Stimulated activated CD8-positive, alpha-beta memory T cell treated with anti-CD3 and anti-CD28 coated beads, Interleukin-12 subunit alpha, Interleukin-12 subunit beta, amount 100 ng/mL, for 1 hour (primary cell): ENCODE results near the gene GFOD1.
A peak's percentile ranks its signal among the peaks of the same experiment; 100 is the strongest.
"Not testable (repeated sequence)": the region's sequence is repeated elsewhere in the genome, so short reads cannot be mapped to it uniquely, and the experiment has no call there.

Source experiments
- DNase-seq: peaks from one replicate; pipeline ENCODE4 v3.0.0-alpha.2; 2020; ENCODE audit warnings: low read depth

GFOD1 gene

GRCh38 chr6:13441778-13442177 is 45.6 kb downstream of the GFOD1 start:
- DNase-seq: no peak

DNA sequence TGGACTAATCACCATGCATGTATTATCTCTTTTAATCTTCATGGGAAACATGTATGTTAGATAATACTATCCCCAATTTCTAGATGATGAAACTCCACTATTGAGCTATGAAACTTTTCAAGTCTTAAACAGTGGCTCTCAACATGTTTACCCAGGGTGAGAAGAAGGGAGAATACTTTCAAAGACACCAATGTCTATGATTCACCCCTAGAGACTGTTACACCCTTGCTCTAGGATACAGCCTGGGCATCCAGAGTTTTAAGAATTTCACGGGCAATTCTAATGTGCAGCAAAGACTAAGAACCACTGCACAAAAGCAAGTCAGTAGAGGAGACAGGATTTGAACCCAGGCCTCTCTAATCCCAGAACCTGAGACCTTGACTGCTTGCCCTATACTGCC is 47.8 kb downstream of the GFOD1 start:
- DNase-seq: no peak

DNA sequence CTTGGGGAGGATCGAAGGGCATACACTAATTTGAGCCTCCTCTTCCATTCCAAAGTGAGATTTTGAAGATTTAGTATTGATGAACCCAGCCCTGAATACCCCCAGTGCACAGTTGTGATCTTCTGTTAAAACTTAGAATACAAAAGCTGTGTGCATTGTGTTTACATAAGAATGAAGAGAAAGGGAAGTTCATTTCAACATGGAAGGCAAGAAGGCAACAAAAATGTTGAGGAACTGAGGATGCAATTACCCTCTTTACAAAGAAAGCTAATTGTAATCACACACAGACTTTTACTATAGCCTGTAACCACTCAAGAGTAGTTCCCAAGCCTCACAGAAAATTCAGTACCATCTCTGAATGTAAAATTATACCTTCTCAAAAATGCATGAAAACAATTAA is 49.3 kb downstream of the GFOD1 start:
- DNase-seq: no peak

DNA sequence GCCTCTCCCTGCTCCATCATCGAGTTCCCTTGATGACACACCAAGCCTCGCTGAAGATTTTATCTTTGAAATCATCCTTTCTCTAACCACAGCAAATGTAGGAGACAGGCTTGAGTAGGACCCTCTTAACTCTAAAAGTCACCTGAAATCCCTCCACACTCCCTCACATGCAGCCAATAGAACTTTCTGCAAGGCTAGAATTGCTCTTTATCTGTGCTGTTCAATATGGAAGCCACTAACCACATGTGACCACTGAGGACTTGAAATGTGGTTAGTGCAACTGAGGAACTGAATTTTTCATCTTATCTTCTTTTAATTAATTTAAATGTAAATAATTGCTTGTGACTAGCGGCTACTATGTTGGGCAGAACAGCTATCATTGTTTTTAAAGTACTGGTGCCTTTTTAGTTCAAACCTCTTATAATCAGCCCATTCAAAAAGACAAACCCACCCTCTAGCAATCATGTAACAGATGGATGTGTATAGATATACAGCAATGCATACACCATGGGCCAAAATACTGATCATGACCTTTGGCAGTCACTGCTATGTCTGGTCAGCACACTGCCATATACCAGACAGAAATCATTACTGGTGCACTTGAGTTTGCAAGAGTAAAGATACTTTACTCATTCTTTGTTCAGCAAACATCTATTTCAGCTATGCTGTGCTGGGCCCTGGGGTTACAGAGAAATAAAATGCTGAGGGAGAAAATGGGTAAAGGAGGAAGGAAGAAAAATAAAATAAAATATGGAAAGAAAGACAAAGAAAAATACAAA is 50.0 kb downstream of the GFOD1 start:
- no peak for DNase-seq

DNA sequence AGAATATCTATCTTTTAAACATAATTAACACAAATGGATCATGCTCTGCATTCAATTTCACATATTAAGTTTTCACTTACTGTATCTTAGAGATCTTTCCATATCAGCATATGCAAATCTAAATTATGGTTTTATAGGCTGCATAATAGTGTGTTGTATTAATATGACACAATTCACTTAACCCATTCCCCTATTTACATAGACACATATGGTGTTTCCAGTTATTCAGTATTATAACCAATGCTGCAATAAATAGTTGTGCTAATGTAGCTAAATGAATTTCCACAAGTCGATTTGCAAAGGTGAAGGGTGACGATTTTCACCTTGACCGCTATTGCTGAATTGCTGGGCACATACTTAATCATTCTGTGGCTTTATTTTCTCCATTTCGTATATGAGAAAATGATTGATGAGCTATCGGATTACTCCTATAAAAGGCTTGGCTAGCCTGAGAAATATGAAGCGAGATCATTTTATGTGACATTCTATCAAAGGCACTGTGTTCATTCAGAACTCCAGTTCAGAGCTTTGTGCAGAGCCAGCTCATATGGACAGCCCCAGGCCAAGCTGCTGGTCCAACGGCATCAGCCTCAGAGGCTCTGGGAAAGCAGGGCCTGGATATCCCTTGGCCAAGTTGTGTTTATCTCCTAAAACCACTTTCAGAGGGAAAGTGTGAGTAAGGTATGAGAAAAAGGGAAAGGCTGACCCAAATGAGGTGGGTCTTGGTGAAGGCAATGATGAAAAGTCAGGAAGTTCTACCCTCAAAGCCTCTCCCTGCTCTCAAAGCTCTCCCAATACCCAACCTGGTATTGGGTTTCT is 50.8 kb downstream of the GFOD1 start:
- DNase-seq: no peak

- DNase-seq: no peak
These were observed 51.7 kb downstream of the GFOD1 start for GRCh38 chr6:13435477-13436246.

DNA sequence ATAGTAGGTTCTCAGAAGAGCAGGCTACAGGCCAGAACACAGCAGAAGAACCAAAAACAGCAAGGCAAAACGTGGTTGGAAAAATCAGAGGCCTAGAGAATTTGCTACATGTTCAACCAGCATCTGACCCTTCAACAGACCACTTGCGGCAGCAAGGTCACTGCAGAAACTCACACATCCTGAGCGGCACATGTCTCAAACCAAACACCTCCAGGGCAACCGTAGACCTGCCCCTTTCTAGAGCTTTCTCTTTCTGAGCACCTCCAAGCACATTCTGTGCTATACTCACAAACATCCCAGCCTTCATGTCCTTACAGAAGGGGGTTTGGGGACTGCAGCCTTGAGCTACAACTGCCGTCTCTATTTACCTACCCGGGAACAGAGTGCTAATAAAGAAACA is 52.6 kb downstream of the GFOD1 start:
- no peak for DNase-seq

- not testable (repeated sequence) for DNase-seq
These were observed 53.1 kb downstream of the GFOD1 start for GRCh38 chr6:13434135-13434775.

DNA sequence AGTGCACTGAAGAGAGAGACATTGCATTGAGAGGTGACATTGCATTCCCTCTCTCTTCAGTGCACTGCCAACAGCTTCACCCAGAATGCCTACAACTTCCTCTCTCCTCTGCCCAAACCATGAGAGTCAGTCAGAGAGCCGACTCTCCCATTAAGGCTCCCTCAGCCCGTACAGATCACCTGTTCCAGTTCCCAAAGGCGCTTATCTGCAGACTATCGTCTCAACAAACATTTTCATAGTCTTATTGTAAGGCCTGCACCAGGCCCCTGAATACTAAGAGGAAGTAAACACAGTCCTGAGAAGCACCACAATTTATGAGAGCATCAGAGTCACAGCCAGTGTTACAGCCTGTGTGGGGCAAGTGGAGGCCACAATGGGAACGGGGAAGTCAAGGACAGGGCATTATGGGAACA is 53.7 kb downstream of the GFOD1 start:
- no peak for DNase-seq

DNA sequence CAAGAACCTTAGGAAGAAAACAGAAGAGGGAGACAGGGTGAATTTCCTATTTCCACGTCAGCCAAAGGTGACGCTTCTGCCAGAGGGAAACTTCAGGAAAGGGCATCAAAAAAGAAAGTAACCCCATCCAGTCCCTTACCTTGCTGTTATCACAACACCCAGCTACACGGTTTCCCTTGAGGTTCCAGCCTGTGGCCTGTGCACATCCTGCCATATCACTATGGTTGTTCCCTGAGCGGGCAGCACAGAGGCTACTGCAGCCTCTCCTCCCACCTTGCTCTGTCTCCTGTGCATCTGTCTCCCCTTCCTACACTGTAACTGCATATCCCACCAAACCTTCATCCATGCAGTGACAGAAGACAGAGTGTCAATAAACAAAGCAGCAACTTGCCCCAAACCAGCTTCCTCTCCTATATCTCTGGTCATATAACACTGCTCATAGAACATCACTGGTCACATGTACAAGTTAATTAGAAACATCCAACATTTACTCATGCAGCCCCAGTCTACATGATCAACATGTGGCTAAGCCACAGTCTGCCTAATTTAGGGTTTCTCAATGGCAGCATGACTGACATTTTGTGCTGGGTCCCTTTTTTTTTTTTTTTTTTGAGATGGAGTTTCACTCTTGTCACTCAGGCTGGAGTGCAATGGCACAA is 54.7 kb downstream of the GFOD1 start:
- no peak for DNase-seq

DNA sequence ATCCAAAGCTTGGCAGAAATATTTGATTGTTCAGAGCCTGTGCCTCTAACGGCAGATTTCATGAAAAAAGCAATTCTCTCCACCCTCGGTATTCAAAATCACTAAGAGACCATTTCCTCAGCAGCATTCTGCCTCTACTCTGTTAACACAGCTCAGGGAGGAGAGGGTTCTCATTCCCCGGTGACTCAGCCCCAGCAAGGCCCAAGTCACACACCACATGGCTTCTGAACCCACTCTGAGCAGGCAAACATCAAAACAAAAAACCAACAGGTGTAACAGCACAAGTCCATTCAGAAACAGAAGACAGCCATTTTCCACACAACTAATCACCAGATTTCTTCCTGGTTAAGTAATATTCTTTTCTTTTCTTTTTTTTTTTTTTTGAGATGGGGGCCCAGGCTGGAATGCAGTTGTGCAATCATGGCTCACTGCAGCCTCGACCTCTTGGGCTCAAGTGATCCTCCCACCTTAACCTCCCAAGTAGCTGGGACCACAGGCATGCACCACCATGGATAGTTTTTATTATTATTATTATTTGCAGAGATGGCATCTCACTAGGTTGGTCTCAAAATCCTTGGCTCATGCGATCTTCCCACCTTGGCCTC is 55.4 kb downstream of the GFOD1 start:
- DNase-seq: no peak

DNA sequence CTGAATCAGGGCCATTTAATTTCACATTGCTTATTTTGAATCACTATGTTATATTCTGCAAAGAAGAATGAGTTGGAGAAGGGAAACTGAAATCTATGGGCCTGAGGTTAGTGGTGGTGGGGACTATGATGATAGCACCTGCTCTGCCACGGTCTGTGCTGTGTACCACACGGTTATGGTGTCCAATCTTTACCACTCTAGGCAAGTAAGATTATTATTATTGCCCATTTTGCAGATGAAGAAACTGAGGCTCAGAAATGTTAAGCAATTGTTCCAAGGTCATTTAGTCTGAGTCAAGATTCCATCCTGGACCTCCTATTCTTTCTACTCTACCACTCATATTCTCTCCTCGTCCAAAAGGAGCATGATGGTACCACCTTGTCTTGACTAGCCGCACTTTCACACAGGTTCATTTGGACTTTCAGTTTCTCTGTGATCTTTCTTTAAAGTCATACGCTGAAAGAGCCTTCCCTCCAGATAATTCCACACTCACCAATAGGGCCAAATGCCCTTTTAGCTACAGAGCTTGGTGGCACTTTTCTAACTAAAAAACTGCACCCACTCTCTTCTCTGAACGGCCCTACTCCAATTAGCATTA is 56.2 kb downstream of the GFOD1 start:
- no peak for DNase-seq

DNA sequence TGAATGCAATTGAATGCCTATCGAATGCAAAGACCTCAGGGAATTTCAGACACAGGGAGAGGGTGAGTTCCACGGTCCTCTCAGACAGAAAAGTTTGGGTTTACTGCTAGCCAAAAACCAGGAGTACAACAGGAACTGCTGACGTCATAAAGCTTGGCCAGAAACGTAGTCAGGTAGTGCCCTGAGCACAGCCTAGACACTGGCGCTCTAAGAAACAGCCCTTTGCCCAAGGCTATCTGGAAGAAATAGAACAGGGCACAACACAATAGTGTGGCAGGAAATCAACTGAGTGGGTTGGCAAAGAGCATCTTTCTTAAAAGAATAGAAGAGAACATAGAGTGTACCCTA is 58.0 kb downstream of the GFOD1 start:
- DNase-seq: no peak

DNA sequence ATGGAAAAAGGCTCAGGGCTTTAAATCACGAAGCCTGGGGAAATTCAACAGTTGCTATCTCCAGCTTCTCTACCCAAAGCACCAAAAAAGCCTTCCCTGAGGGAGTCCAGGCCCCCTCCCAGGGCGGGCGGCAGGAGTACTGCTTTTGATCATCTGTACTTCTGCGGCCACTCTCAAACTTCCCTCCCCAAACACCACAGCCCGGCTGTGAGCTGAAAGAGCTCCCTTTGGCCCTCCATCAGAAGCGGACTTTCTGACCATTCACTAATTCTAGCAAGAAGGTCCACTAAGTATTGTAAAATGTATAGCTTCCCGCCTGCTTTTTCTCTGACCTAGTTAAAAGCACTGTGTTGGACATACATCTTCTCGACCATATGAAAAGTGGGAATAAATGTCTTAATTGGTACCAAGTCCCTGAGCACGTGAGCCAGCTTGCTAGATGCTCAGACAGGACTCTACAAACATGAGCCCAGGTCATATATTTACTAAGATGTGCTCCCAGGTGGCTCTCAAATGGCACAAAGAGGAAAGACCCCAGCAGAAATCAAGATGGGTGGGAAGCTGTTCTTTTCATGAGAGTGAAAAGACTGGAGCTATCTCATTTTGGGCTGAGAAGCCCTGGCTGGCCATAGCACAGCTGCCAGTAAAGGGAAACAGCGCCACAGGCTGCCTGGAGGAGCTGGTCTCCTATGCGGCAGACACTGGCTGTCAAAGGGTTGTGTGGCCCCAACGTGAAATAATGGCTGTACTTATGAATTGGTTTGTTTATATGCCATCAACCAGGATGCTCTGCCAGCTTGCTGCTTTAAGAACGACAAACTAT is 58.6 kb downstream of the GFOD1 start:
- no peak for DNase-seq

GRCh38 chr6:13427801-13428582 is 59.4 kb downstream of the GFOD1 start:
- DNase-seq: peak; percentile 59

- DNase-seq: no peak
These were observed 60.1 kb downstream of the GFOD1 start for GRCh38 chr6:13427316-13427715.

- DNase-seq: no peak
These were observed 61.2 kb downstream of the GFOD1 start for GRCh38 chr6:13425943-13426931.
